Measurements from ENCODE around the gene WRAP73.
"Not testable (repeated sequence)": the region's sequence is repeated elsewhere in the genome, so short reads cannot be mapped to it uniquely, and the experiment has no call there.

Gene WRAP73

DNA sequence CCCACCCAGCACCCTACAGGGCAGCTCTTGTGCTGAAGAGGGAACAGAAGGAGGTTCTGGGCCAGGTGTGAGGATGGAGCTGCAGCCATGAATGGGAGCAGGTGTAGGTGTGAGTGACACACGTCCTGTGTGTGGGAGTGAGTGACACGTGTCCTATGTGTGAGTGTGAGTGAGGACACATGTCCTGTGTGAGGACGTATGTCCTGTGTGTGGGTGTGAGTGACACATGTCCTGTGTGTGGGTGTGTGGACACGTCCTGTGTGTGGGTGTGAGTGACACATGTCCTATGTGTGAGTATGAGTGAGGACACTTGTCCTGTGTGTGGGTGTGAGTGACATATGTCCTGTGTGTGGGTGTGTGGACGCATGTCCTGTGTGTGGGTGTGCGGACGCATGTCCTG is 65.0 kb downstream of the WRAP73 start:
- in situ Hi-C loops (cut with HindIII; ENCODE audit: low pct_unique_long_range_greater_than_20kb, low sequenced_read_pairs): no loop called here
- TF ChIP-seq JUND (IDR thresholded peaks at IDR 0.05; ENCODE audit: low read depth): no peak
- no peak for DNase-seq (ENCODE audit: low read depth in 1 of 2, low spot score in 1 of 2)

GRCh38 chr1:3583751-3584150 is 66.2 kb downstream of the WRAP73 start:
- DNase-seq (ENCODE audit: low read depth in 1 of 2, low spot score in 1 of 2); in situ Hi-C loops (cut with HindIII; ENCODE audit: low pct_unique_long_range_greater_than_20kb, low sequenced_read_pairs): not testable (repeated sequence)

- TF ChIP-seq JUND (IDR thresholded peaks at IDR 0.05; ENCODE audit: low read depth): no peak
- in situ Hi-C loops (cut with HindIII; ENCODE audit: low pct_unique_long_range_greater_than_20kb, low sequenced_read_pairs): no loop called here
- no peak for DNase-seq (ENCODE audit: low read depth in 1 of 2, low spot score in 1 of 2)
Measured at GRCh38 chr1:3581296-3582036, 68.4 kb downstream of the WRAP73 start.

All from T47D (cell line).